CD1c-positive myeloid dendritic cell (primary cell): ENCODE results near the gene SDCCAG8.
"Not testable (repeated sequence)": the region's sequence is repeated elsewhere in the genome, so short reads cannot be mapped to it uniquely, and the experiment has no call there.

Experiments used
- DNase-seq: peaks from one replicate; pipeline ENCODE4 v3.0.0-alpha.2; 2016; ENCODE audit errors: extremely low spot score

Gene SDCCAG8

DNA sequence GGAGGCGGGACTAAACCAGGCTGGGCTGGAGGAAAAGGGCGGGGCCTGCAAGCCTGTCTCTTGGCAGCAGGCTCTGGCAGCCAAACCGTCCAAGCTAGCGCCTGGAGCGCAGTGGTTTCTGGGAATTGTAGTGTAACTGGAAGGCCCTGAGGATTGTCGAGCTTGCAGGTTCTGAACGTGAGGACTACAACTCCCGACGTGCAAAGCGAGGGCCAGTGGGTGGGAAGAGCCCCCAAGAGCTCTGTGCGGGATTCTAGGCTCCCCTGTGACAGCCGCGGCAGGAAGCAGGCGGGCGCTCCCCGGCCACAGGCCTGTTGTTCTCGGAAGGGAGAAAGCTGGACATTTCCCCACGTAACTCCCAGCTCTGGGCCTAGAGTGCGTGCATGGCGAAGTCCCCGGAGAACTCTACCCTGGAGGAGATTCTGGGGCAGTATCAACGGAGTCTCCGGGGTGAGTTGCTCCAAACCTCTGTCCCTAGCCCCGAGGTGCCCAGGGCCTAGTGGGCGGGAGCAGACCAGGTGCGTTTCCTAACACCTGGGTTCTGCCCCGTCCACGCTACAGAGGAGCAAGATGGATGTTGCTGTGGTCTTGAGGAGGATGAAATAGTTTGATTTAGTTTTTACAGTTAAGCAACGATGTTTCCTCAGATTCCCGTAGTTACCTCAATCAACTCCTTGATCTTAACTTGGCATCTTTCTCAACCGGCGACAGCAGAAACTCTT lies at the start of gene SDCCAG8:
TSS of gene SDCCAG8 (plus strand) at position 251 of the 722 bp plus-strand sequence. CDS start at position 384, 133 bp downstream.
- peak; percentile 98 for DNase-seq

- DNase-seq, result not testable (repeated sequence)
Observed at GRCh38 chr1:243211984-243212383, 43.9 kb upstream of the SDCCAG8 start.

DNA sequence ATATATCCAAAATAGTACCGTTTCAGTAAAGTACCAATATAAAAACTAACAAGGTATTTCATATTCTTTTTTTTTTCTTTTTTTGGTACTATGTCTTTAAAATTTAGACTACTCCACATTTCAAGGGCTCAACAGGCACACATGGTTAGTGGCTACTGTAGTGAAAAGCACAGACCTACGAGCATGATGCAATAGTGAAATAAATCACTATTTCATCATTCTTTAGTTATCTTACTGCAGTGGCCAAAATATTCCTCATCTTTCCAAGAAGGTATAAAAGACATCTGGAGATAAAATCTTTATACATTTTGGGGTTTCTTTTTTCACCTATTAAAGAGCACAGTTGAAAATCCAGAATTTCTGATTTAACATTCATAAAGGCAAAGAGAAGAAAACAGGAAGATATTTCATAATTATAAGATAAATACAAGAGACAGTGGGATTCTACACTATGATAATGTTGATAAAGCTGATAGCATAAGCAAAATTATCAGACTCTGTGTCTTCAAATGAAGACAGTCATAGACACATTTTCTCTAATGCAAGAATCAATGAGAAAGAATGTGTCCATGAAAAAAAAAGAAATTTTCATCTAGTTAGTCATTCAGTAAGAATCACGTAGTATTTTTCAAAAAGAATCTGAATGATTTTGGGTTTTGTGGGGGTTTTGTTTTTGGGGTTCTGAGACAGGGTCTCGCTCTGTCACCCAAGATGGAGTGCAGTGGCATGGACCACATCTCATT lies 42.6 kb upstream of the SDCCAG8 start:
- DNase-seq, result no peak

DNA sequence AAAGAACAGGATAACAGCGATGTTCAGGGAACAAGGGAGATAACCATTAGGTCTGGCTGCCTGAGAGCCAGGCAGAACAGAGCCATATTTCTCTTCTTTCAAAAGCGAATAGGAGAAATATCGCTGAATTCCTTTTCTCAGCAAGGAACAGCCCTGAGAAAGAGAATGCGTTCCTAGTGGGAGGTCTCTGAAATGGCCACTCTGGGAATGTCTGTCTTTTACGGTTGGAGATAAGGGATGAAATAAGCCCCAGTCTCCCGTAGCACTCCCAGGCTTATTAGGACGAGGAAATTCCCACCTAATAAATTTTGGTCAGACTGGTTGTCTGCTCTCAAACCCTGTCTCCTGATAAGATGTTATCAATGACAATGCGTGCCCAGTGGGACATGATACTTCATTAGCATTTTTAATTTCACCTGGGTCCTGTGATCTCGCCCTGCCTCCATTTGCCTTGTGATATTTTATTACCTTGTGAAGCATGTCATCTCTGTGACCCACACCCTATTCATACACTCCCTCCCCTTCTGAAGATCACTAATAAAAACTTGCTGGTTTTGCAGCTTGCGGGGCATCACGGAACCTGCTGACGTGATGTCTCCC lies 40.5 kb upstream of the SDCCAG8 start:
- DNase-seq, result not testable (repeated sequence)

- DNase-seq, result no peak
Observed at GRCh38 chr1:243216741-243217140, 39.1 kb upstream of the SDCCAG8 start.

DNA sequence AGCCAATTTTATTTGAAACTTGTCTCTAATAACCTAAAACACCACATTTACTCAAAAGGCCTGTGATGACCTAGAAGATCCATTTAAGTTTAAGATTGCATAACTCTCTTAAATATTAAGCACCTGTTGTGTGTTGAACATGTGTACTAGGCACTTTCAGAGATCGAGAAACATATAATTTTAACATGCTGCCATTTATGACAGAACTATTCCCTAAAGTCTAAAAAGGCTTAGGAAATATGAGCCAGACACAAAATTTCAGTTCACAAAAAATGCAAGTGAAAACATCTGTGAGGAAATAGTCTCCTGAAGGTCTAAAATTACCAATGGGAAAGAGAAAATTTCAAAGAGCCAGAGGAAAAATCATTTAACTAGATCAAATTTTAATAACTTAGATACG lies 38.5 kb upstream of the SDCCAG8 start:
- no peak for DNase-seq

GRCh38 chr1:243218059-243218458 lies 37.8 kb upstream of the SDCCAG8 start:
- DNase-seq, result no peak

- DNase-seq, result no peak
Observed at GRCh38 chr1:243227622-243228021, 28.2 kb upstream of the SDCCAG8 start.

GRCh38 chr1:243229526-243229925 lies 26.3 kb upstream of the SDCCAG8 start:
- DNase-seq, result no peak

GRCh38 chr1:243230914-243231313 lies 24.9 kb upstream of the SDCCAG8 start:
- DNase-seq, result peak; percentile 42

DNA sequence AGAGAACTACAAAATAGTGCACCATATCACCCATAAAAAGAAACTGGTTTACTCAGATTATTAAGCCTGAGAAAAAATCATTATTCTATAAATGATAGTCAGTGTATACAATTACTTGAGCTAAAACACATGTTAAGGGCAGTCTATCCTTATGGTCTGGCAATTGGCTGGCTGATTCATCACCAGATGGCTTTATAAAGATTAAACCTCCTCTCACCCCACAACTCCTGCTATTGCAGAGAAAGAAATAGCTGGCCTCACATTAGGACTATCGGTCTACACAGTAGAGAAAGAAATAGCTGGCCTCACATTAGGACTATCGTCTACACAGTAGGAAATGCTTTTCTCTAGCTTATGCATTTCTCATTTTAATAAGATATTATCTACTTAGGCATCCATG lies 21.9 kb upstream of the SDCCAG8 start:
- DNase-seq, result no peak

DNA sequence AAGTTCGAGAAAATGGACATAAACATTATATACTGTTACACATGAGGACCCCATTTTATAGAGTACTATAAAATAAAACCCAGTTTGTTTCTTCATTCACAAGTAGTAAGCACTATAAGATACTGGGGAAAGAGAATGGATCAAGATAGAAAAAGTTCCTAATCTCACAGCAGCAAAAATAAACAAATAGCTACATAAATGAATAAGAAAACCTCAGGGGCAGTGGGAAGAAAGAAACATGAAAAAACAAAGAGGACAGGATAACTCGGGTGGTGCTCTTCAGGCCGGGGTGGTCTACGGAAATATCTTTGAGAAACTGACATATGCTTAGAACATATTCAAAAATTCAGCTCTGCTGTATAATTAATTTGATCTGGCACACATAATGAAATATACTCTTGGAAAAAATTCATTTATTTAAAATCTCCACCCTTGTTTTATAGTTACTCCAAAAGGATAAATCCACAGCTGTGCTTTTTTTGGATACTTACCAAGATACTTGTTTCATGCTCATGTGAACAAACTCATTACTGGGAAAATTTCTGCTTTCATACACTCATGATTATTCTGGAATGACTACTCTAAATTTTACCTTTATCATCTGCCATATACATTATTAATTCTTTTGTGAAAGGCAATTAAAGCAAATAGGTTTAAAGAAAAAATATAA lies 20.7 kb upstream of the SDCCAG8 start:
- DNase-seq, result no peak

- DNase-seq, result no peak
Observed at GRCh38 chr1:243236604-243237252, 19.1 kb upstream of the SDCCAG8 start.

DNA sequence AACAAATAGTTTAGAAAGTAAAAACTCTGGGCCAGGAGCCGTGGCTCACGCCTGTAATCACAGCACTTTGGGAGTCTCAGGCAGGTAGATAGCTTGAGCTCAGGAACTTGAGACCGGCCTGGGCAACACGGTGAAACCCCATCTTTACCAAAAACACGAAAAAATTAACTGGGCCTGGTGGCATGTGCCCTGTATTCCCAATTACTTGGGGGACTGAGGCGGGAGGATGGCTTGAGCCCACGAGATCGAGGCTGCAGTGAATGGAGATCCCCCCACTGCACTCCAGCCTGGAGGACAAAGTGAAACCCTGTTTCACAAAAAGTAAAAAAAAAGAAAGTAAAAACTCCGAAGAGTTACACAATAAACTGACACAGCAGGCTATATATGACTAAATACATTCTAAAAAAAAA lies 11.4 kb upstream of the SDCCAG8 start:
- peak; percentile 38 for DNase-seq

DNA sequence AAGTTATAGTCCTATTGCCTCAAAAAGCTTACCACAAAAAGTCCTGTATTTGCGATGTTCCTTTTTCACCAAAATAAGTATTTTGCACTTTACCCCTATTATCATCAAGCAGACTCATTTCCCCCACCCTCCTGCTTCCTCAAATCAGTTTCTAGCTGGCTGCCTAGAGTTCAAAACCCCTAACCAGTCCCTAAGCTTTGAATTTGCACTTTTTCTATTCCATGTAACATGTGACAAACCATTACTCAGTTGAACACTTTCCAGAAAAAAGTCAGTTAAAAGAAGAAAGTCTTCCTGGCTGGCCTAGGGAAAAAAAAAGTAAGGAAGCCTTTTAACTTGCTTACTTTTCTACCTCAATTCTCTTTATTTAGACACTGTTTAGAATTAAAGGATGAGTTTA lies 8.9 kb upstream of the SDCCAG8 start:
- DNase-seq, result peak; percentile 79

- no peak for DNase-seq
Observed at GRCh38 chr1:243247901-243248300, 7.9 kb upstream of the SDCCAG8 start.

DNA sequence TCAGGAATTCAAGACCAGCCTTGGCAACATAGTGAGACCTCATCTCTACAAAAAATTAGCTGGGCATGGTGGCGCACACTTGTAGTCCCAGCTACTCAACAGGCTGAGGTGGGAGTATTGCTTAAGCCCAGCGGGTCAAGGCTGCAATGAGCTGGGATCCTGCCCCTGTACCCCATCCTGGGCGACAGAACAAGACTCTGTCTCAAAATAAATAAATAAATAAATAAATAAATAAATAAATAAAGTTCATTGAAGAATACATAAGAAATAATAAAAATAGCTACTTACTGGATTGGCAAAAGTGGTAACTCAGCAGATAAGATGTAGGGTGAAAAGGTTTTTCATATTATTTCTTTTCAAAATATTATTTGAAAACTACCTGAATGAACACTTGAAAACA lies 6.6 kb upstream of the SDCCAG8 start:
- no peak for DNase-seq

DNA sequence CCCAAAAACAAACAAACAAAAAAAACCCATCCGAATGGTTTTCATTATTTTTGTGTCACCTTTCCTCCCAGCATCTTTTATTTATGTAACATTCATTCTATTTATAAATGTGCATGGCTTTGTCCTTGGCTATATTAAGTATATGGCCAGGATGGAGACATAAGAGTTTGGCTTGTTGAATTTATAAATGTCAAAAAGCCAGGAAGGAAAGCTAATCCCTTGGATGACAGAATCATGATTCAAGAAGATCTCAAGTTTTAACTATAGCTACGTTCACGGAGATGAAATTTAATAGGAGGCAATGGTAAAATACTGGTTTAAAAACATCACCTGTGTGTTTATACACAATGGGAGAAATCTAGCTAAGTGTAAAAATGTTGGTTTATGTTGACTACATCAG lies 5.7 kb upstream of the SDCCAG8 start:
- DNase-seq, result no peak

- DNase-seq, result no peak
Observed at GRCh38 chr1:243251539-243251938, 4.3 kb upstream of the SDCCAG8 start.

GRCh38 chr1:243253211-243253925 lies 2.5 kb upstream of the SDCCAG8 start:
- peak; percentile 29 for DNase-seq

GRCh38 chr1:243253926-243254232 lies 2.0 kb upstream of the SDCCAG8 start:
- DNase-seq, result no peak
